ENCODE measurements around the gene TBC1D8.

Gene TBC1D8

DNA sequence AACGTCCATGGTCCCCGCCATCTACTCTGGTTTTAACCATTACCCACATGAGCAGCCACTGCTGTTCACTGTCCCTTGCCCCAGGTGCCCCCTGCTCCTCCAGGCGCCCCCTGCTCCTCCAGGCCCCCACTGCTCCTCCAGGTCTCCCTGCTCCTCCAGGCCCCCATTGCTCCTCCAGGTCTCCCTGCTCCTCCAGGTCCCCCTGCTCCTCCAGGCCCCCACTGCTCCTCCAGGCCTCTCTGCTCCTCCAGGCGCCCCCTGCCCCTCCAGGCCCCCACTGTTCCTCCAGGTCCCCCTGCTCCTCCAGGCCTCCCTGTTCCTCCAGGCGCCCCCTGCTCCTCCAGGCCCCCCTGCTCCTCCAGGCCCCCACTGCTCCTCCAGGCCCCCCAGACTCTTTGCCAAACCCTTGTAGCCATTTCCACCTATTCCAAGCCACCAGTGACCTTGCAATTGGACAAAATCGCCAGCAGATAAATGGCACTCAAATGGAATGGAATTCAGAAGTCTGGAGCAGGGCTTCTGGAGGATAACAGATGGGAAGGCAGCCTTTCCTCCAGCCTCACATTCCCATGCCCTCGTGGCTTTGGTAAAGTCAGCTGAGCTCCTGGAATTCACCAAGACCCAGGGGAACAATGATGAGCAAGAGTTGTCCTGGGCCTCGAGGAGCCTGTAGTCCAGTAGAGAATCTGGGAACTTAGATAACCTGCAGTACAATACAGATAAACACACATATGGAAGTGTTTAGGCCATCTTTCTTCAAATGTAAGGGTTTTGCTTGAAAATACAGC, 162.4 kb downstream of the TBC1D8 start:
- ATAC-seq = no peak
- TF ChIP-seq ZNF70 (CRISPR knock-in tag; IDR thresholded peaks at IDR 0.05) = no peak
- TF ChIP-seq ZFP30 (CRISPR knock-in tag; IDR thresholded peaks at IDR 0.05) = no peak
- TF ChIP-seq BACH2 (CRISPR knock-in tag; IDR thresholded peaks at IDR 0.05; ENCODE audit: borderline replicate concordance) = no peak
- TF ChIP-seq PATZ1 (CRISPR knock-in tag; IDR thresholded peaks at IDR 0.05; ENCODE audit: borderline replicate concordance) = no peak
- no peak for TF ChIP-seq CSDC2 (CRISPR knock-in tag; IDR thresholded peaks at IDR 0.05)
- no peak for TF ChIP-seq ZFP3 (CRISPR knock-in tag; IDR thresholded peaks at IDR 0.05)
- TF ChIP-seq TCF4 (CRISPR knock-in tag; IDR thresholded peaks at IDR 0.05; ENCODE audit: borderline replicate concordance) = no peak
- no peak for TF ChIP-seq CSRNP3 (CRISPR knock-in tag; IDR thresholded peaks at IDR 0.05)
- TF ChIP-seq ZNF565 (CRISPR knock-in tag; conservative IDR thresholded peaks at IDR 0.05; ENCODE audit: low read depth) = no peak
- TF ChIP-seq ISL1 (CRISPR knock-in tag; IDR thresholded peaks at IDR 0.05) = no peak
- TF ChIP-seq RARB (CRISPR knock-in tag; IDR thresholded peaks at IDR 0.05) = no peak
- no peak for TF ChIP-seq GLIS3 (CRISPR knock-in tag; IDR thresholded peaks at IDR 0.05)
- TF ChIP-seq, protein P1, sequence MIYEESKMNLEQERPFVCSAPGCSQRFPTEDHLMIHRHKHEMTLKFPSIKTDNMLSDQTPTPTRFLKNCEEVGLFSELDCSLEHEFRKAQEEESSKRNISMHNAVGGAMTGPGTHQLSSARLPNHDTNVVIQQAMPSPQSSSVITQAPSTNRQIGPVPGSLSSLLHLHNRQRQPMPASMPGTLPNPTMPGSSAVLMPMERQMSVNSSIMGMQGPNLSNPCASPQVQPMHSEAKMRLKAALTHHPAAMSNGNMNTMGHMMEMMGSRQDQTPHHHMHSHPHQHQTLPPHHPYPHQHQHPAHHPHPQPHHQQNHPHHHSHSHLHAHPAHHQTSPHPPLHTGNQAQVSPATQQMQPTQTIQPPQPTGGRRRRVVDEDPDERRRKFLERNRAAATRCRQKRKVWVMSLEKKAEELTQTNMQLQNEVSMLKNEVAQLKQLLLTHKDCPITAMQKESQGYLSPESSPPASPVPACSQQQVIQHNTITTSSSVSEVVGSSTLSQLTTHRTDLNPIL (CRISPR knock-in tag; IDR thresholded peaks at IDR 0.05; ENCODE audit: low read depth) = no peak
- TF ChIP-seq TOX (CRISPR knock-in tag; IDR thresholded peaks at IDR 0.05; ENCODE audit: borderline replicate concordance) = no peak
- no peak for TF ChIP-seq OSR1 (CRISPR knock-in tag; IDR thresholded peaks at IDR 0.05)
- TF ChIP-seq, protein P2, sequence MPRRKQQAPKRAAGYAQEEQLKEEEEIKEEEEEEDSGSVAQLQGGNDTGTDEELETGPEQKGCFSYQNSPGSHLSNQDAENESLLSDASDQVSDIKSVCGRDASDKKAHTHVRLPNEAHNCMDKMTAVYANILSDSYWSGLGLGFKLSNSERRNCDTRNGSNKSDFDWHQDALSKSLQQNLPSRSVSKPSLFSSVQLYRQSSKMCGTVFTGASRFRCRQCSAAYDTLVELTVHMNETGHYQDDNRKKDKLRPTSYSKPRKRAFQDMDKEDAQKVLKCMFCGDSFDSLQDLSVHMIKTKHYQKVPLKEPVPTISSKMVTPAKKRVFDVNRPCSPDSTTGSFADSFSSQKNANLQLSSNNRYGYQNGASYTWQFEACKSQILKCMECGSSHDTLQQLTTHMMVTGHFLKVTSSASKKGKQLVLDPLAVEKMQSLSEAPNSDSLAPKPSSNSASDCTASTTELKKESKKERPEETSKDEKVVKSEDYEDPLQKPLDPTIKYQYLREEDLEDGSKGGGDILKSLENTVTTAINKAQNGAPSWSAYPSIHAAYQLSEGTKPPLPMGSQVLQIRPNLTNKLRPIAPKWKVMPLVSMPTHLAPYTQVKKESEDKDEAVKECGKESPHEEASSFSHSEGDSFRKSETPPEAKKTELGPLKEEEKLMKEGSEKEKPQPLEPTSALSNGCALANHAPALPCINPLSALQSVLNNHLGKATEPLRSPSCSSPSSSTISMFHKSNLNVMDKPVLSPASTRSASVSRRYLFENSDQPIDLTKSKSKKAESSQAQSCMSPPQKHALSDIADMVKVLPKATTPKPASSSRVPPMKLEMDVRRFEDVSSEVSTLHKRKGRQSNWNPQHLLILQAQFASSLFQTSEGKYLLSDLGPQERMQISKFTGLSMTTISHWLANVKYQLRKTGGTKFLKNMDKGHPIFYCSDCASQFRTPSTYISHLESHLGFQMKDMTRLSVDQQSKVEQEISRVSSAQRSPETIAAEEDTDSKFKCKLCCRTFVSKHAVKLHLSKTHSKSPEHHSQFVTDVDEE (CRISPR knock-in tag; IDR thresholded peaks at IDR 0.05) = no peak
- TF ChIP-seq PPARA (CRISPR knock-in tag; IDR thresholded peaks at IDR 0.05; ENCODE audit: borderline replicate concordance) = no peak
- TF ChIP-seq, protein P3, sequence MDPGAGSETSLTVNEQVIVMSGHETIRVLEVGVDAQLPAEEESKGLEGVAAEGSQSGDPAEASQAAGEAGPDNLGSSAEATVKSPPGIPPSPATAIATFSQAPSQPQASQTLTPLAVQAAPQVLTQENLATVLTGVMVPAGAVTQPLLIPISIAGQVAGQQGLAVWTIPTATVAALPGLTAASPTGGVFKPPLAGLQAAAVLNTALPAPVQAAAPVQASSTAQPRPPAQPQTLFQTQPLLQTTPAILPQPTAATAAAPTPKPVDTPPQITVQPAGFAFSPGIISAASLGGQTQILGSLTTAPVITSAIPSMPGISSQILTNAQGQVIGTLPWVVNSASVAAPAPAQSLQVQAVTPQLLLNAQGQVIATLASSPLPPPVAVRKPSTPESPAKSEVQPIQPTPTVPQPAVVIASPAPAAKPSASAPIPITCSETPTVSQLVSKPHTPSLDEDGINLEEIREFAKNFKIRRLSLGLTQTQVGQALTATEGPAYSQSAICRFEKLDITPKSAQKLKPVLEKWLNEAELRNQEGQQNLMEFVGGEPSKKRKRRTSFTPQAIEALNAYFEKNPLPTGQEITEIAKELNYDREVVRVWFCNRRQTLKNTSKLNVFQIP (CRISPR knock-in tag; IDR thresholded peaks at IDR 0.05; ENCODE audit: borderline replicate concordance, low read depth) = no peak
- no peak for TF ChIP-seq ZNF8 (CRISPR knock-in tag; IDR thresholded peaks at IDR 0.05)

DNA sequence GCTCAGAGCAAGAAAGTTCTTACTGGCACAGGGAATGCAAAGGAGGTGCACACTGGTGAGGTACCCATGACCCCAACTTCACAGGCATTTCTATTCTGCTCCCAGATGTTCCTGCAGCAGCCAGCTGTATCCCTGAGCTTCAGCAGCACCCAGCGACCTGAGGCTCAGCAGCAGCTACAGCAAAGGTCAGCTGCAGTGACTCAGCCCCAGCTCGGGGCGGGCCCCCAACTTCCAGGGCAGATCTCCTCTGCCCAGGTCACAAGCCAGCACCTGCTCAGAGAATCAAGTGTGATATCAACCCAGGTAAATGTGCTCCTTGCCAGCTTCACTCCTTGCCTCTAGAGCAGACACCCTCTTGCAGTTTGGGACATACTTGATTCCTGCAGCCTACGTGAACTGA, 163.2 kb downstream of the TBC1D8 start:
- no peak for ATAC-seq
- TF ChIP-seq, protein P1 (CRISPR knock-in tag; IDR thresholded peaks at IDR 0.05; ENCODE audit: low read depth) = no peak
- TF ChIP-seq ISL1 (CRISPR knock-in tag; IDR thresholded peaks at IDR 0.05) = no peak
- no peak for TF ChIP-seq ZFP3 (CRISPR knock-in tag; IDR thresholded peaks at IDR 0.05)
- TF ChIP-seq PATZ1 (CRISPR knock-in tag; IDR thresholded peaks at IDR 0.05; ENCODE audit: borderline replicate concordance) = no peak
- no peak for TF ChIP-seq ZFP30 (CRISPR knock-in tag; IDR thresholded peaks at IDR 0.05)
- TF ChIP-seq TOX (CRISPR knock-in tag; IDR thresholded peaks at IDR 0.05; ENCODE audit: borderline replicate concordance) = no peak
- no peak for TF ChIP-seq OSR1 (CRISPR knock-in tag; IDR thresholded peaks at IDR 0.05)
- TF ChIP-seq, protein P2 (CRISPR knock-in tag; IDR thresholded peaks at IDR 0.05) = no peak

All from SK-N-SH treated with all-trans-retinoic acid at 6 μM for 48 hours (cell line).